H9 (cell line): ENCODE results near the gene MLKL. TPM values are rescaled to one million over a fixed set of nuclear protein-coding genes. Genes with fewer than 3 reads are reported as not detected.

Experiments used
- DNase-seq: peaks from one replicate; pipeline ENCODE4 v3.0.0-alpha.2; 2017
- H2AFZ ChIP-seq: one replicate; pipeline ENCODE4 v1.6.1; 2013; ENCODE audit warnings: mild to moderate bottlenecking, low read length, control low read depth, moderate library complexity
- H2AK5ac ChIP-seq: 2 replicates; pipeline ENCODE4 v1.6.1; 2013; ENCODE audit warnings: low read length, control low read depth, mixed read lengths; ENCODE audit not compliant: insufficient read length
- H2BK120ac ChIP-seq: one replicate; pipeline ENCODE4 v1.6.1; 2013; ENCODE audit warnings: low read depth, mild to moderate bottlenecking, low read length, control low read depth, inconsistent platforms; ENCODE audit not compliant: poor library complexity, severe bottlenecking
- H2BK12ac ChIP-seq: 2 replicates; pipeline ENCODE4 v1.6.1; 2013; ENCODE audit warnings: low read length, control low read depth, mixed read lengths, low read depth; ENCODE audit not compliant: insufficient read length
- H2BK15ac ChIP-seq: 2 replicates; pipeline ENCODE4 v1.6.1; 2013; ENCODE audit warnings: low read depth, low read length, control low read depth
- H2BK20ac ChIP-seq: one replicate; pipeline ENCODE4 v1.6.1; 2013; ENCODE audit warnings: low read depth, mild to moderate bottlenecking, low read length, control low read depth, inconsistent platforms; ENCODE audit not compliant: poor library complexity, severe bottlenecking
- H2BK5ac ChIP-seq: 2 replicates; pipeline ENCODE4 v1.6.1; 2013; ENCODE audit warnings: low read length, control low read depth, mixed read lengths; ENCODE audit not compliant: insufficient read length
- H3K14ac ChIP-seq: 2 replicates; pipeline ENCODE4 v1.6.1; 2013; ENCODE audit warnings: low read length, control low read depth; ENCODE audit not compliant: insufficient read depth
- H3K18ac ChIP-seq: 2 replicates; pipeline ENCODE4 v1.6.1; 2013; ENCODE audit warnings: low read depth, mild to moderate bottlenecking, mixed read lengths, low read length, control low read depth; ENCODE audit not compliant: insufficient read length
- H3K23ac ChIP-seq: 2 replicates; pipeline ENCODE4 v1.6.1; 2013; ENCODE audit warnings: low read length, control low read depth, mixed read lengths, low read depth; ENCODE audit not compliant: insufficient read length
- H3K23me2 ChIP-seq: 2 replicates; pipeline ENCODE4 v1.6.1; 2013; ENCODE audit warnings: low read depth, mild to moderate bottlenecking, mixed read lengths, low read length, control low read depth; ENCODE audit not compliant: insufficient read length, poor library complexity, severe bottlenecking
- H3K27ac ChIP-seq: 2 replicates; pipeline ENCODE4 v1.5.1; 2013; ENCODE audit warnings: low read length, control low read depth, mixed read lengths, low read depth; ENCODE audit not compliant: insufficient read length
- H3K27me3 ChIP-seq: 2 replicates; pipeline ENCODE4 v1.6.1; 2013; ENCODE audit warnings: low read length, control low read depth, inconsistent platforms; ENCODE audit not compliant: insufficient read depth
- H3K4ac ChIP-seq: 2 replicates; pipeline ENCODE4 v1.6.1; 2013; ENCODE audit warnings: low read depth, mild to moderate bottlenecking, control low read depth, inconsistent platforms, low read length, moderate library complexity
- H3K4me1 ChIP-seq: 2 replicates; pipeline ENCODE4 v1.6.1; 2013; ENCODE audit warnings: low read length, control low read depth, inconsistent platforms; ENCODE audit not compliant: insufficient read depth
- H3K4me2 ChIP-seq: 2 replicates; pipeline ENCODE4 v1.6.1; 2013; ENCODE audit warnings: low read length, control low read depth, mixed read lengths; ENCODE audit not compliant: insufficient read length, insufficient read depth
- H3K56ac ChIP-seq: 2 replicates; pipeline ENCODE4 v1.6.1; 2013; ENCODE audit warnings: low read depth, mild to moderate bottlenecking, mixed read lengths, low read length, control low read depth; ENCODE audit not compliant: insufficient read length
- H3K79me1 ChIP-seq: 2 replicates; pipeline ENCODE4 v1.6.1; 2013; ENCODE audit warnings: low read depth, mild to moderate bottlenecking, moderate library complexity, low read length, control low read depth, inconsistent platforms; ENCODE audit not compliant: insufficient read depth, poor library complexity, severe bottlenecking
- H3K79me2 ChIP-seq: 2 replicates; pipeline ENCODE4 v1.6.1; 2013; ENCODE audit warnings: low read length, control low read depth, inconsistent platforms; ENCODE audit not compliant: insufficient read depth
- H3K9ac ChIP-seq: 2 replicates; pipeline ENCODE4 v1.6.1; 2013; ENCODE audit warnings: low read length, control low read depth, mixed read lengths; ENCODE audit not compliant: insufficient read length; ENCODE audit errors: extremely low read depth
- H3K9me3 ChIP-seq: one replicate; pipeline ENCODE4 v1.6.1; 2013; ENCODE audit warnings: low read depth, low read length, inconsistent platforms; ENCODE audit not compliant: control insufficient read depth
- H3T11ph ChIP-seq: one replicate; pipeline ENCODE4 v1.6.1; 2013; ENCODE audit warnings: mild to moderate bottlenecking, low read length, control low read depth, inconsistent platforms
- H4K20me1 ChIP-seq: one replicate; pipeline ENCODE4 v1.6.1; 2013; ENCODE audit not compliant: control insufficient read depth, insufficient read length, insufficient read depth
- H4K5ac ChIP-seq: 2 replicates; pipeline ENCODE4 v1.6.1; 2013; ENCODE audit warnings: low read depth, mild to moderate bottlenecking, mixed read lengths, low read length, control low read depth; ENCODE audit not compliant: insufficient read length
- H4K8ac ChIP-seq: replicated peaks from 2 replicates; pipeline ENCODE4 v1.6.1; 2013; ENCODE audit warnings: low read length, control low read depth, mixed read lengths, low read depth; ENCODE audit not compliant: insufficient read length
- H4K91ac ChIP-seq: 2 replicates; pipeline ENCODE4 v1.6.1; 2013; ENCODE audit warnings: low read depth, mild to moderate bottlenecking, moderate library complexity, mixed read lengths, low read length, control low read depth; ENCODE audit not compliant: insufficient read length
- H3K27ac Mint-ChIP-seq, 3 experiments: 2 replicates in 2 of 3; 3 replicates in 1 of 3; pipeline ENCODE4 v1.8.0; 2020 to 2021; ENCODE audit warnings: mixed read lengths in 3 of 3, mild to moderate bottlenecking in 1 of 3, moderate library complexity in 1 of 3
- H3K27me3 Mint-ChIP-seq: 2 replicates; pipeline ENCODE4 v1.8.0; 2021; ENCODE audit warnings: low read depth, mild to moderate bottlenecking, moderate library complexity, mixed read lengths
- H3K36me3 Mint-ChIP-seq, 3 experiments: 2 replicates in 2 of 3; 3 replicates in 1 of 3; pipeline ENCODE4 v1.8.0; 2020 to 2021; ENCODE audit warnings: low read depth in 3 of 3, mixed read lengths in 3 of 3; ENCODE audit not compliant: insufficient read depth in 1 of 3
- H3K4me1 Mint-ChIP-seq, 2 experiments: 2 replicates each; pipeline ENCODE4 v1.8.0; 2020; ENCODE audit warnings: mixed read lengths in 2 of 2
- H3K4me3 Mint-ChIP-seq, 2 experiments: 2 replicates in 1 of 2; 3 replicates in 1 of 2; pipeline ENCODE4 v1.8.0; 2020 to 2021; ENCODE audit warnings: mild to moderate bottlenecking in 2 of 2, mixed read lengths in 2 of 2, moderate library complexity in 1 of 2
- H3K9me3 Mint-ChIP-seq, 2 experiments: 2 replicates in 1 of 2; 3 replicates in 1 of 2; pipeline ENCODE4 v1.8.0; 2020; ENCODE audit warnings: mild to moderate bottlenecking in 2 of 2, mixed read lengths in 2 of 2, moderate library complexity in 1 of 2
- WGBS: extraction: QIAGEN DNeasy Blood & Tissue Kit; methylation state at CpG from one replicate; pipeline ENCODE4 v1.1.7; 2013; ENCODE audit warnings: missing lambda C conversion rate, low lambda C conversion rate, mixed read lengths; ENCODE audit not compliant: insufficient read length; ENCODE audit errors: extremely low coverage; 5-methylcytosine and 5-hydroxymethylcytosine counted together
- total RNA-seq: library from RNA; stranded (reverse); gene quantifications from 2 replicates; pipeline ENCODE4 v1.2.1, GENCODE V29; 2021
- TF ChIP-seq, protein P1 (sequence below): fragments of 200-600 bp; sonication (generic); conservative IDR thresholded peaks from 3 replicates; pipeline ENCODE4 v1.8.0; 2021; ENCODE audit warnings: antibody characterized with exemption, mild to moderate bottlenecking

Gene MLKL
- total RNA-seq, 1 experiment from 2014 or later = 0.37 TPM

DNA sequence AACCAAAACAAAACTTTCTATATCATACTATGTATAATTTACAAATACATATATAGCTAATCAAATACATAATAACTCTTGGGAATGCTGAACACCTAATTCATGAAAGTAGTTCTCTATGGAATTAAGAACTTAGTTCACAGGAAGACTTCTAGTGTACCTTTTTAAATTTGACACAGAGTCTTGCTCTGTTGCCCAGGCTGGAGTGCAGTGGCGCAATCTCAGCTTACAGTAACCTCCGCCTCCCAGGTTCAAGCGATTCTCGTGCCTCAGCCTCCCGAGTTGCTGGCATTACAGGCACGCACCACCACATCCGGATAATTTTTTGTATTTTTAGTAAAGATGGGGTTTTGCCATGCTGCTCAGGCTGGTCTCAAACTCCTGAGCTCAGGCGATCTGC, 58.7 kb downstream of the MLKL start:
- Histone ChIP-seq H3K27ac (no peak overlapping the region), H4K8ac (no peak overlapping the region), H2BK120ac (no peak overlapping the region), H2AK5ac (no peak overlapping the region), H4K91ac (no peak overlapping the region), H2BK12ac (no peak overlapping the region), H3K79me2 (no peaks in the 10 kb centered on the region), H3K4ac (no peak overlapping the region), H3K4me1 (no peaks in the 10 kb centered on the region), H3T11ph (no peak overlapping the region), H3K23ac (no peak overlapping the region), H2BK5ac (no peak overlapping the region), H3K9ac (no peak overlapping the region), H3K23me2 (no peaks in the 10 kb centered on the region), H3K27me3 (no peaks in the 10 kb centered on the region), H3K79me1 (no peaks in the 10 kb centered on the region), H3K14ac (no peak overlapping the region), H2BK15ac (no peak overlapping the region), H3K56ac (no peak overlapping the region), H3K4me2 (no peak overlapping the region), H4K20me1 (no peaks in the 10 kb centered on the region), H3K9me3 (no peaks in the 10 kb centered on the region), H4K5ac (no peak overlapping the region), H2AFZ (no peak overlapping the region), H2BK20ac (no peak overlapping the region), H3K18ac (no peak overlapping the region)
- no peaks in the 10 kb centered on the region for H3K4me1 Mint-ChIP-seq
- H3K4me3 Mint-ChIP-seq = no peak overlapping the region
- no peak for DNase-seq
- no peaks in the 10 kb centered on the region for H3K27me3 Mint-ChIP-seq
- H3K9me3 Mint-ChIP-seq = no peaks in the 10 kb centered on the region
- TF ChIP-seq, protein P1, sequence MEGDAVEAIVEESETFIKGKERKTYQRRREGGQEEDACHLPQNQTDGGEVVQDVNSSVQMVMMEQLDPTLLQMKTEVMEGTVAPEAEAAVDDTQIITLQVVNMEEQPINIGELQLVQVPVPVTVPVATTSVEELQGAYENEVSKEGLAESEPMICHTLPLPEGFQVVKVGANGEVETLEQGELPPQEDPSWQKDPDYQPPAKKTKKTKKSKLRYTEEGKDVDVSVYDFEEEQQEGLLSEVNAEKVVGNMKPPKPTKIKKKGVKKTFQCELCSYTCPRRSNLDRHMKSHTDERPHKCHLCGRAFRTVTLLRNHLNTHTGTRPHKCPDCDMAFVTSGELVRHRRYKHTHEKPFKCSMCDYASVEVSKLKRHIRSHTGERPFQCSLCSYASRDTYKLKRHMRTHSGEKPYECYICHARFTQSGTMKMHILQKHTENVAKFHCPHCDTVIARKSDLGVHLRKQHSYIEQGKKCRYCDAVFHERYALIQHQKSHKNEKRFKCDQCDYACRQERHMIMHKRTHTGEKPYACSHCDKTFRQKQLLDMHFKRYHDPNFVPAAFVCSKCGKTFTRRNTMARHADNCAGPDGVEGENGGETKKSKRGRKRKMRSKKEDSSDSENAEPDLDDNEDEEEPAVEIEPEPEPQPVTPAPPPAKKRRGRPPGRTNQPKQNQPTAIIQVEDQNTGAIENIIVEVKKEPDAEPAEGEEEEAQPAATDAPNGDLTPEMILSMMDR = no peak
- H3K36me3 Mint-ChIP-seq = peaks cover 25 to 90% (median 68%) of the 10 kb centered on the region in 3 experiments; a peak in 6 of 7 replicates
- no CpG with 5 or more reads among the region's 8 CpGs for WGBS
- no peak overlapping the region for H3K27ac Mint-ChIP-seq
